CD4-positive, CD25-positive, alpha-beta regulatory T cell (primary cell): ENCODE measurements around the gene FUBP3. TPM values are rescaled to one million over a fixed set of nuclear protein-coding genes. Genes with fewer than 3 reads are reported as not detected.
"Not testable (repeated sequence)": the region's sequence is repeated elsewhere in the genome, so short reads cannot be mapped to it uniquely, and the experiment has no call there.

Experiments
- ATAC-seq, 2 donors: fragments of 150-1000 bp; cut with Tn5 transposase; one replicate each; pipeline ENCODE4 v1.10.0; 2021; ENCODE audit warnings: low read depth in 2 of 2, moderate number of reproducible peaks in 2 of 2, moderate library complexity in 1 of 2
- DNase-seq, 3 donors: peaks; one replicate each; pipeline versions ENCODE4 v3.0.0 to v3.0.0-alpha.2; 2012 to 2022; ENCODE audit warnings: mixed read lengths in 1 of 3
- H3K27ac ChIP-seq: one replicate; pipeline ENCODE4 v1.7.0; 2013; ENCODE audit warnings: mild to moderate bottlenecking, low read length; ENCODE audit not compliant: insufficient read depth, poor library complexity, severe bottlenecking
- H3K27me3 ChIP-seq: one replicate; pipeline ENCODE4 v1.7.0; 2013; ENCODE audit warnings: low read length; ENCODE audit not compliant: control insufficient read depth, insufficient read depth
- H3K36me3 ChIP-seq: one replicate; pipeline ENCODE4 v1.7.0; 2013; ENCODE audit warnings: mild to moderate bottlenecking, low read length, moderate library complexity; ENCODE audit not compliant: control insufficient read depth, insufficient read depth
- H3K4me1 ChIP-seq: 2 replicates; pipeline ENCODE4 v1.7.0; 2013; ENCODE audit warnings: mild to moderate bottlenecking, low read length; ENCODE audit not compliant: insufficient read depth, control insufficient read depth, poor library complexity, severe bottlenecking
- H3K4me3 ChIP-seq: one replicate; pipeline ENCODE4 v1.7.0; 2013; ENCODE audit warnings: low read depth, mild to moderate bottlenecking, low read length, moderate library complexity
- H3K9me3 ChIP-seq, 2 experiments: 1 replicate in 1 of 2; 2 replicates in 1 of 2; pipeline ENCODE4 v1.7.0; 2013; ENCODE audit warnings: low read length in 2 of 2, mild to moderate bottlenecking in 1 of 2, moderate library complexity in 1 of 2; ENCODE audit not compliant: control insufficient read depth in 2 of 2
- H3K27ac Mint-ChIP-seq, 3 donors: one replicate each; pipeline ENCODE4 v1.8.0; 2020 to 2022; ENCODE audit warnings: mild to moderate bottlenecking in 3 of 3, mixed read lengths in 3 of 3, moderate library complexity in 2 of 3
- H3K27me3 Mint-ChIP-seq: one replicate; pipeline ENCODE4 v1.8.0; 2022; ENCODE audit warnings: mild to moderate bottlenecking, mixed read lengths
- H3K36me3 Mint-ChIP-seq: one replicate; pipeline ENCODE4 v1.8.0; 2020; ENCODE audit warnings: mixed read lengths
- H3K4me1 Mint-ChIP-seq, 4 donors: one replicate each; pipeline ENCODE4 v1.8.0; 2020 to 2022; ENCODE audit warnings: mixed read lengths in 4 of 4, mild to moderate bottlenecking in 1 of 4
- H3K4me3 Mint-ChIP-seq, 4 donors: one replicate each; pipeline ENCODE4 v1.8.0; 2020 to 2022; ENCODE audit warnings: mild to moderate bottlenecking in 4 of 4, mixed read lengths in 4 of 4, moderate library complexity in 3 of 4
- H3K9me3 Mint-ChIP-seq, 7 donors: one replicate each; pipeline ENCODE4 v1.8.0; 2020 to 2022; ENCODE audit warnings: mixed read lengths in 7 of 7, mild to moderate bottlenecking in 3 of 7, moderate library complexity in 2 of 7
- polyA plus RNA-seq, 4 donors: library from polyadenylated mRNA; unstranded; fragments of 300-500 nt; fragmentation: Illumina TruSeq; gene quantifications; one replicate each; pipeline ENCODE4 v1.2.3, GENCODE V29; 2021
- total RNA-seq: library from RNA; stranded (reverse); gene quantifications from one replicate; pipeline ENCODE4 v1.2.3, GENCODE V29; 2022

Gene FUBP3
- total and polyA plus RNA-seq, 5 donors from 2014 or later, result 20.0 to 34.2 (median 24.6) TPM

GRCh38 chr9:130680836-130681768 lies 101.7 kb downstream of the FUBP3 start:
- ATAC-seq (peak; percentile 41 to 53), DNase-seq (peak in 2 of 3 donors; percentile 14 to 58)
- Mint-ChIP-seq H3K4me3 (peak overlapping the region; percentile 40 to 73 (median 66)), H3K27ac (no peak overlapping the region), H3K27me3 (peaks cover 33% of the 10 kb centered on the region), H3K4me1 (peaks cover 0 to 16% (median 4%) of the 10 kb centered on the region in 4 donors), H3K36me3 (no peaks in the 10 kb centered on the region), H3K9me3 (no peaks in the 10 kb centered on the region)
- H3K4me3 ChIP-seq, result no peak overlapping the region
- H3K27ac ChIP-seq, result no peak overlapping the region
- peaks cover 17% of the 10 kb centered on the region for H3K4me1 ChIP-seq
- no peaks in the 10 kb centered on the region for H3K36me3 ChIP-seq
- peaks cover 3% of the 10 kb centered on the region for H3K27me3 ChIP-seq
- H3K9me3 ChIP-seq, result peaks cover 4 to 6% of the 10 kb centered on the region in 2 experiments

- Mint-ChIP-seq H3K4me3 (peak overlapping the region; percentile 91 to 100 (median 92)), H3K4me1 (peaks cover 0 to 16% (median 4%) of the 10 kb centered on the region in 4 donors), H3K9me3 (no peaks in the 10 kb centered on the region), H3K27ac (peak overlapping the region in 1 of 3 donors; percentile 24), H3K36me3 (no peaks in the 10 kb centered on the region), H3K27me3 (peaks cover 33% of the 10 kb centered on the region)
- Histone ChIP-seq H3K27me3 (peaks cover 3% of the 10 kb centered on the region), H3K36me3 (no peaks in the 10 kb centered on the region), H3K4me3 (peak overlapping the region; percentile 68), H3K27ac (no peak overlapping the region), H3K4me1 (peaks cover 17% of the 10 kb centered on the region), H3K9me3 (peaks cover 4 to 6% of the 10 kb centered on the region in 2 experiments)
- peak in 1 of 3 donors; percentile 17 for DNase-seq
- peak in 1 of 2 donors; percentile 12 for ATAC-seq
Observed at GRCh38 chr9:130681769-130682420, 102.5 kb downstream of the FUBP3 start.

GRCh38 chr9:130682421-130683121 lies 103.2 kb downstream of the FUBP3 start:
- peaks cover 0 to 16% (median 5%) of the 10 kb centered on the region in 4 donors for H3K4me1 Mint-ChIP-seq
- peak overlapping the region; percentile 68 for H3K4me3 ChIP-seq
- H3K36me3 Mint-ChIP-seq, result no peaks in the 10 kb centered on the region
- DNase-seq (peak; percentile 43 to 54 (median 50)), ATAC-seq (no peak)
- no peak overlapping the region for H3K27ac ChIP-seq
- no peaks in the 10 kb centered on the region for H3K36me3 ChIP-seq
- H3K9me3 Mint-ChIP-seq, result no peaks in the 10 kb centered on the region
- H3K9me3 ChIP-seq, result peaks cover 4 to 6% of the 10 kb centered on the region in 2 experiments
- H3K27me3 Mint-ChIP-seq, result peaks cover 33% of the 10 kb centered on the region
- H3K4me1 ChIP-seq, result peaks cover 17% of the 10 kb centered on the region
- H3K4me3 Mint-ChIP-seq, result peak overlapping the region; percentile 91 to 100 (median 92)
- H3K27ac Mint-ChIP-seq, result peak overlapping the region in 2 of 3 donors; percentile 24 to 83
- H3K27me3 ChIP-seq, result peaks cover 3% of the 10 kb centered on the region

GRCh38 chr9:130685104-130685503 lies 105.7 kb downstream of the FUBP3 start:
- no peak overlapping the region for H3K27ac ChIP-seq
- H3K27me3 ChIP-seq, result peaks cover 3% of the 10 kb centered on the region
- peaks cover 4 to 6% of the 10 kb centered on the region in 2 experiments for H3K9me3 ChIP-seq
- no peak overlapping the region for H3K4me3 ChIP-seq
- no peak for ATAC-seq
- Mint-ChIP-seq H3K4me3 (peak overlapping the region in 1 of 4 donors; percentile 70), H3K27ac (no peak overlapping the region), H3K4me1 (peaks cover 0 to 22% (median 11%) of the 10 kb centered on the region in 4 donors), H3K9me3 (no peaks in the 10 kb centered on the region), H3K27me3 (peaks cover 32% of the 10 kb centered on the region), H3K36me3 (no peaks in the 10 kb centered on the region)
- H3K36me3 ChIP-seq, result no peaks in the 10 kb centered on the region
- H3K4me1 ChIP-seq, result peaks cover 17% of the 10 kb centered on the region
- DNase-seq, result no peak

- H3K4me3 ChIP-seq, H3K36me3 ChIP-seq, H3K36me3 Mint-ChIP-seq, H3K9me3 Mint-ChIP-seq, H3K27me3 ChIP-seq, H3K27ac ChIP-seq, H3K27ac Mint-ChIP-seq, DNase-seq, ATAC-seq, H3K4me3 Mint-ChIP-seq, H3K9me3 ChIP-seq: not testable (repeated sequence)
- peaks cover 12% of the 10 kb centered on the region for H3K4me1 ChIP-seq
- H3K4me1 Mint-ChIP-seq, result peaks cover 0 to 28% (median 11%) of the 10 kb centered on the region in 4 donors
- H3K27me3 Mint-ChIP-seq, result peaks cover 30% of the 10 kb centered on the region
Observed at GRCh38 chr9:130685945-130686344, 106.6 kb downstream of the FUBP3 start.

- Histone ChIP-seq H3K4me3 (no peak overlapping the region), H3K27ac (no peak overlapping the region), H3K4me1 (peaks cover under 1% of the 10 kb centered on the region), H3K9me3 (peaks cover 4 to 6% of the 10 kb centered on the region in 2 experiments), H3K27me3 (peaks cover 3% of the 10 kb centered on the region), H3K36me3 (no peaks in the 10 kb centered on the region)
- H3K4me3 Mint-ChIP-seq, result no peak overlapping the region
- ATAC-seq (no peak), DNase-seq (no peak)
- peaks cover 0 to 4% (median 0%) of the 10 kb centered on the region in 7 donors for H3K9me3 Mint-ChIP-seq
- H3K27ac Mint-ChIP-seq, result no peak overlapping the region
- H3K4me1 Mint-ChIP-seq, result peaks cover 0 to 24% (median 10%) of the 10 kb centered on the region in 4 donors
- H3K36me3 Mint-ChIP-seq, result peaks cover 3% of the 10 kb centered on the region
- H3K27me3 Mint-ChIP-seq, result peaks cover 24% of the 10 kb centered on the region
Observed at GRCh38 chr9:130687615-130688014, 108.2 kb downstream of the FUBP3 start.
